ENCODE results near the gene EFNB2. TPM values are rescaled to one million over a fixed set of nuclear protein-coding genes. Genes with fewer than 3 reads are reported as not detected.

EFNB2 gene
- total RNA-seq, 1 experiment from 2014 or later: 16.4 TPM

DNA sequence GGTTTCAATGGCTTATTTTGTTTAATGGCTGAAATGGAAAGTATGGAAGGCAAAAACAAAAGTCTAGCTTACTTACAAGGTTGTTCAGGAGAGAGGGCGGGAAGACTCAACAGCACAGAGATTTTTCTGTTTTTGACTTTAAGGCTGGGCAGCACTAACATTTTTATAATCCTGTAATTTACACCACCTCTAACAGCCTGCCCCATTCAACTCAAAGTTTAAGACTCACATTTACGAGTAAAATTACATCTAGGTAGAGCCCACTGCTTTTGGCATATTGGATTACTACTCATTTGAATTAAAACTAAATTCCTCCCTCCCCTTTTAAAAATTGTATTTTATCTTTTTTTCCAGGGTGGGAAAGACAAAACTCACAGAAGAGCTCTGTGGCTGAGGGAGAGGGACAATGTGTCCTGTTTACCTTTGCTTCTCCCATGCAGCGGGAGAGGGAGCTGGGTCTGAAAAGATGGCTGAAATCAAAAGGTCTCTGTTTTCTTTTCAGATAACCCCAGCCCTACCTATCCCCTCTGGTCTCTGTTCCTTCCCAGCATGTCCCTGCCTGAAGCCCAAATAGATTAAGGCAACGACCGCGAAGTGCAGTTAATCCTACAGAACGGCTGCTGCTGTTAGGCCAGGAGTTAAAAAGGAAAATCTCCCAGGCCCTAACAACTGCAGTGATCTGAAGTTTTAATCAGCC lies 6.6 kb downstream of the EFNB2 start:
- no peak overlapping the region for H2AFZ ChIP-seq (ENCODE audit: low read length)
- no peak overlapping the region for H3K4me2 ChIP-seq (ENCODE audit: low read length)
- H3K27ac ChIP-seq (ENCODE audit: low read length): no peak overlapping the region
- H3K27me3 ChIP-seq (ENCODE audit: low read length): no peaks in the 10 kb centered on the region
- no peak overlapping the region for H3K9ac ChIP-seq (ENCODE audit: low read length)
- H4K20me1 ChIP-seq (ENCODE audit: low read length): peaks cover 45% of the 10 kb centered on the region
- DNase-seq: no peak
- no peak for TF ChIP-seq CTCF (conservative IDR thresholded peaks at IDR 0.05; ENCODE audit: low read depth, low read length)
- TF ChIP-seq EZH2 (IDR thresholded peaks at IDR 0.05; ENCODE audit: low read length, unreplicated experiment): no peak
- TF ChIP-seq EZH2phosphoT487 (IDR thresholded peaks at IDR 0.05; ENCODE audit: borderline replicate concordance, low read length): no peak
- ChIA-PET POLR2A (ENCODE audit: unreplicated experiment) (no interaction called here), CTCF (no interaction called here)
- no peaks in the 10 kb centered on the region for H3F3A ChIP-seq (ENCODE audit: low read length, unreplicated experiment)
- BruUV-seq (replicated peaks): no TSS peak
- H3K9me3 ChIP-seq (ENCODE audit: low read length): no peaks in the 10 kb centered on the region
- no peak overlapping the region for H3K4me3 ChIP-seq (ENCODE audit: low read length)
- peaks cover 98% of the 10 kb centered on the region for H3K79me2 ChIP-seq (ENCODE audit: low read length)
- peaks cover 29% of the 10 kb centered on the region for H3K4me1 ChIP-seq (ENCODE audit: insufficient read depth, low read length)
- ATAC-seq: no peak
- intact Hi-C loops (cut with micrococcal nuclease): no loop called here
- no peaks in the 10 kb centered on the region for H3K9me2 ChIP-seq (replicated peaks; ENCODE audit: low read length)
- 0 out of 2 replicates have a peak, but pooled peaks cover 3% of the 10 kb centered on the region for H3K36me3 ChIP-seq (ENCODE audit: low read depth, low read length)

- ChIA-PET POLR2A (ENCODE audit: unreplicated experiment) (no interaction called here), CTCF (no interaction called here)
- H3F3A ChIP-seq (ENCODE audit: low read length, unreplicated experiment): no peaks in the 10 kb centered on the region
- intact Hi-C loops (cut with micrococcal nuclease): no loop called here
- H4K20me1 ChIP-seq (ENCODE audit: low read length): peaks cover 42% of the 10 kb centered on the region
- no peak overlapping the region for H2AFZ ChIP-seq (ENCODE audit: low read length)
- no peaks in the 10 kb centered on the region for H3K9me2 ChIP-seq (replicated peaks; ENCODE audit: low read length)
- no peak overlapping the region for H3K9ac ChIP-seq (ENCODE audit: low read length)
- peaks cover 40% of the 10 kb centered on the region for H3K4me1 ChIP-seq (ENCODE audit: insufficient read depth, low read length)
- peaks cover 99% of the 10 kb centered on the region for H3K79me2 ChIP-seq (ENCODE audit: low read length)
- no peaks in the 10 kb centered on the region for H3K9me3 ChIP-seq (ENCODE audit: low read length)
- DNase-seq (no peak), ATAC-seq (no peak)
- no peak overlapping the region for H3K27ac ChIP-seq (ENCODE audit: low read length)
- TF ChIP-seq EZH2 (IDR thresholded peaks at IDR 0.05; ENCODE audit: low read length, unreplicated experiment) (no peak), CTCF (conservative IDR thresholded peaks at IDR 0.05; ENCODE audit: low read depth, low read length) (no peak), EZH2phosphoT487 (IDR thresholded peaks at IDR 0.05; ENCODE audit: borderline replicate concordance, low read length) (no peak)
- H3K4me2 ChIP-seq (ENCODE audit: low read length): no peak overlapping the region
- H3K36me3 ChIP-seq (ENCODE audit: low read depth, low read length): 0 out of 2 replicates have a peak, but pooled peaks cover 3% of the 10 kb centered on the region
- BruUV-seq (replicated peaks): no TSS peak
- H3K27me3 ChIP-seq (ENCODE audit: low read length): no peaks in the 10 kb centered on the region
- no peak overlapping the region for H3K4me3 ChIP-seq (ENCODE audit: low read length)
Measured at GRCh38 chr13:106527826-106528225, 7.6 kb downstream of the EFNB2 start.

DNA sequence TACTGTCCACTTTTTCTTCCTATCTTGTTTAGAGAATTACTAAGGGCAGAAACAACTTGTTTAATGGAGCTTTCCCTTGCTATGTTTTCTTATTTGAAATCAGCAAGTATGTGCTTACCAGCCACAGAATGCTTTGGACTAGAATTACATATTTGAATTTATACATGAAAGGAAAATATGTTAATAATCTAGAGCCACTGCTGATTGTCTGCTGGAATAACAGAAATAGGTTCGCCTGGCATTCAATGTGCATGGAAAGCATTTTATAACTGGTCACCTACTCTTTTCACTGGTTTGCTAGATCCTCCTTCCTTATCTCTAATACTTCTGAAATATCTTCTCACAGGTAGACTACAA lies 8.0 kb downstream of the EFNB2 start:
- Histone ChIP-seq H2AFZ (ENCODE audit: low read length) (no peak overlapping the region), H3K9ac (ENCODE audit: low read length) (no peak overlapping the region), H3K27ac (ENCODE audit: low read length) (no peak overlapping the region), H3F3A (ENCODE audit: low read length, unreplicated experiment) (no peaks in the 10 kb centered on the region), H3K4me1 (ENCODE audit: insufficient read depth, low read length) (peaks cover 44% of the 10 kb centered on the region), H4K20me1 (ENCODE audit: low read length) (peaks cover 40% of the 10 kb centered on the region), H3K36me3 (ENCODE audit: low read depth, low read length) (0 out of 2 replicates have a peak, but pooled peaks cover 3% of the 10 kb centered on the region), H3K9me2 (replicated peaks; ENCODE audit: low read length) (no peaks in the 10 kb centered on the region), H3K79me2 (ENCODE audit: low read length) (peaks cover 99% of the 10 kb centered on the region), H3K27me3 (ENCODE audit: low read length) (no peaks in the 10 kb centered on the region), H3K4me2 (ENCODE audit: low read length) (no peak overlapping the region), H3K9me3 (ENCODE audit: low read length) (no peaks in the 10 kb centered on the region), H3K4me3 (ENCODE audit: low read length) (no peak overlapping the region)
- POLR2A ChIA-PET (ENCODE audit: unreplicated experiment): no interaction called here
- intact Hi-C loops (cut with micrococcal nuclease): no loop called here
- CTCF ChIA-PET: no interaction called here
- ATAC-seq (no peak), DNase-seq (no peak)
- TF ChIP-seq EZH2 (IDR thresholded peaks at IDR 0.05; ENCODE audit: low read length, unreplicated experiment) (no peak), EZH2phosphoT487 (IDR thresholded peaks at IDR 0.05; ENCODE audit: borderline replicate concordance, low read length) (no peak), CTCF (conservative IDR thresholded peaks at IDR 0.05; ENCODE audit: low read depth, low read length) (no peak)
- BruUV-seq (replicated peaks): no TSS peak
